Fibroblast of villous mesenchyme (primary cell): ENCODE data around the gene OGN. TPM values are rescaled to one million over a fixed set of nuclear protein-coding genes. Genes with fewer than 3 reads are reported as not detected.

ENCODE experiments used
- DNase-seq: peaks from one replicate; pipeline ENCODE4 v3.0.0-alpha.2; 2010; ENCODE audit warnings: low read depth
- H3K4me3 ChIP-seq: 2 replicates; pipeline ENCODE4 v1.5.1; 2011; ENCODE audit warnings: low read depth, mild to moderate bottlenecking, low read length
- total RNA-seq: library from RNA; depleted of rRNA; stranded (reverse); fragments of >200 nt; gene quantifications from 2 replicates; pipeline ENCODE4 v1.2.3, GENCODE V29; 2012
- TF ChIP-seq, protein P1 (sequence below): IDR thresholded peaks from 2 replicates; pipeline ENCODE4 v1.5.1; 2012; ENCODE audit warnings: low read depth, mild to moderate bottlenecking, low read length; ENCODE audit not compliant: insufficient read depth

Gene OGN
- total RNA-seq, 1 donor: not detected

DNA sequence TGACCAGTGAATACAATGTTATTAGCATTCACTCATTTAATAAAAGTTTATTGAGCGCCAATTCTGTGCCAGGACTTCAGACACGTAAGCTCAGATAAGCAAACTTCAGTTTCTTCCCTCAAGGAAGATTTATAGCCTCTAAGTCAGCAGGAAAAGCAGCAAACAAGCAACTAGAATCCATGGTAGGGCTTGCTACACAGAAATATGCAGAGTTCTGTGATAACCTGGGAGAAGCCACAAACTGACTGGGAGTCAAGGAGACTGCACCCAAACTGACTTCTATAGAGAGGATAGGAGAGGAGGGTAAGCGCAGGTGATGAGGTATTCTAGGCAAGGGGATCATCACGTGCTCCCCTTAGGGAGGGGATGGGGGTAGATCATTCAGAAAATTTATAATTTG lies 1.4 kb upstream of the OGN start:
- peak; percentile 28 for DNase-seq
- TF ChIP-seq, protein P1, sequence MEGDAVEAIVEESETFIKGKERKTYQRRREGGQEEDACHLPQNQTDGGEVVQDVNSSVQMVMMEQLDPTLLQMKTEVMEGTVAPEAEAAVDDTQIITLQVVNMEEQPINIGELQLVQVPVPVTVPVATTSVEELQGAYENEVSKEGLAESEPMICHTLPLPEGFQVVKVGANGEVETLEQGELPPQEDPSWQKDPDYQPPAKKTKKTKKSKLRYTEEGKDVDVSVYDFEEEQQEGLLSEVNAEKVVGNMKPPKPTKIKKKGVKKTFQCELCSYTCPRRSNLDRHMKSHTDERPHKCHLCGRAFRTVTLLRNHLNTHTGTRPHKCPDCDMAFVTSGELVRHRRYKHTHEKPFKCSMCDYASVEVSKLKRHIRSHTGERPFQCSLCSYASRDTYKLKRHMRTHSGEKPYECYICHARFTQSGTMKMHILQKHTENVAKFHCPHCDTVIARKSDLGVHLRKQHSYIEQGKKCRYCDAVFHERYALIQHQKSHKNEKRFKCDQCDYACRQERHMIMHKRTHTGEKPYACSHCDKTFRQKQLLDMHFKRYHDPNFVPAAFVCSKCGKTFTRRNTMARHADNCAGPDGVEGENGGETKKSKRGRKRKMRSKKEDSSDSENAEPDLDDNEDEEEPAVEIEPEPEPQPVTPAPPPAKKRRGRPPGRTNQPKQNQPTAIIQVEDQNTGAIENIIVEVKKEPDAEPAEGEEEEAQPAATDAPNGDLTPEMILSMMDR: no peak
- H3K4me3 ChIP-seq: no peak overlapping the region

DNA sequence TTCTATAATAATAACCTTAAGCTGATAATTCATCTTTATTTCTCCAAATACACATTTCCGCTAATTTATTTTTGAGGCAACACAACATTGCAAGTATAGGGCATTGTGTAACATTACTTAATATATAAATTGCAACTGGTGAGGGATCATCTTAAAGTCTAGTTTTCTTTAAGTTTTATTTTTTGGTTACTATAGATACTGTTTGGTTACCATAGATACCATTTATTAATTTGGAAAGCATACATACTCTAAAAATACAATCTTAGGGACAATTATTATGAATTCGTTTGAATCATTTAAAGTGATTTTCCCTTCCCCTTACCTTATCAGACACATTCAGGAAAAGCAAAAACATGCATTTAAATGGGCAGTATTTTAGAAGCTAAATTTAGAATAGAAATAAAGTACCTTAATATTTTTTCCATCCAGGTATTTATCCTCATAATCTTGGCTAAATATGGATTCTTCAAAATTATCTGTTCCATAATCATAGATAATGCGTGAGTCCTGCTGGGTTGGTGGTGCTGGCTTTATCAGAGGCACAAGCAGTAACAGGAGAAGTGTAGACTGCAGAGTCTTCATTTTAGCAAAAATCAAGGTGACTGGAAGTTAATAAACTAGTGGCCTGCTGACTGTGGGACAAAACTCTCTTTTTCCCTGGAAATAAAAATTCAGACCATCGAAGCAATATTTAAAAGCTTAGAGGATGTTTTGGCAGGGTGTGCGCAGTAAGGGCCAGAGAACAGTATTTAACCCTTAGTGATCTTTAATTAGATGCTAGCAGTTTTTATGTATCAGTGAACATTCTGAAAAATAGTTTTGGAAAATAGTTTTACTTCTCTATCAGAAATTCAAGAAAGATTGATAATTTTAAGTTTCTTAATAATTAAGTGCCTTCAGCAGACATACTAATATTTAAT lies 1.3 kb downstream of the OGN start:
- TF ChIP-seq, protein P1: no peak
- DNase-seq: no peak
- H3K4me3 ChIP-seq: no peak overlapping the region

DNA sequence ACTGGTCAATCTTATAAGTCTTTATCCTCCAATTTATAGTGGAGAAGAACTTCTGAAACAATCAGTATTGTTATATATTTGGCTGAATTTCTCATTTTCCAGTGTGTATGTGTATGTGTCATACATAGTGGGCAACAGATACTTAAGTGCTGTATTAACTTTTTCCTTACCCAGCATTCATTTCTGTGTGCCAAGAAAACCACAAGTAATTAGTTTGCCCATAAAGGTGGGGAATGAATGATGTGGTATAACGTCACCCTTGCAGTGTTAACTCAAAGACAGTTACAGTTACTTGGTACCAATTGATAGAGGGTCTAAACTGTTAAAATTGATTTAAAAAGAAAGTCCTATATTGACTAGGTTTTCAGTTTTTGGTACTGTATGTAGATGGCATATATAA lies 2.0 kb downstream of the OGN start:
- TF ChIP-seq, protein P1: no peak
- H3K4me3 ChIP-seq: no peak overlapping the region
- no peak for DNase-seq

DNA sequence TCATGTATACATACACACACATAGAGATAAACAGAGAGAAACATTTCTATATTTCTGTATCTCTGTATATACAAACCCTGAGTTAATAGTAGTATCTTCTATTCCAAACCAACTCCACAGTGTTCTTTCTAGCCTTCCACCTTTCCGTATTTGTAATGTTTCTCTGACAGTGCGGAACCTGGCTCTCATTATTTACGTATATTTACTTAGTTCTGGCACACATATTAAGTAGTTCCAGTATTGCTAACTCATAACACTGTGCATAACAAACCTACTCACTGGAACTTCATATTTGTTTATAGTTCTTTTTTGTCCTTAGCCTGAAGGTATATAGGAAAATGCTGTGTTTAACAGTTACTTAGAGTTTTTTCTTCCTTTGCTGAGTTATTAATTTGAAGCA lies 6.5 kb downstream of the OGN start:
- TF ChIP-seq, protein P1: no peak
- H3K4me3 ChIP-seq: no peak overlapping the region
- DNase-seq: no peak

DNA sequence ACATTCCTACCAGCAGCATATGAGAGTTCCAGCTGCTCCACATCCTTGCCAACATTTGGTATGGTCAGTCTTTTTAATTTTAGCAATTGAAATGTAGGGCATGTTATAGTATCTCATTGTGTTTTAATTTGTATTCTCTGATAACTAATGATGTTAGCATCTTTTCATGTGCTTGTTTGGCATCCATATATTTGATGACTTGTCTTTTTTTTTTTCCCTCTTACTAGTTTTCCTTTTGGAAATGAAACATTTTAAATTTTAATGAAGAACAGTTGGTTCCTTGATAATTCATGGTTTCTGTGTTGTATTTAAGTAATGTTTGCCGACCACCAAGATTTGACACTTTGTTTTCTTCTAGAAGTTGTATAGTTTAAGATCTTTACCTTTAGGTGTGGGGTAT lies 8.8 kb downstream of the OGN start:
- H3K4me3 ChIP-seq: no peak overlapping the region
- no peak for DNase-seq
- TF ChIP-seq, protein P1: no peak

DNA sequence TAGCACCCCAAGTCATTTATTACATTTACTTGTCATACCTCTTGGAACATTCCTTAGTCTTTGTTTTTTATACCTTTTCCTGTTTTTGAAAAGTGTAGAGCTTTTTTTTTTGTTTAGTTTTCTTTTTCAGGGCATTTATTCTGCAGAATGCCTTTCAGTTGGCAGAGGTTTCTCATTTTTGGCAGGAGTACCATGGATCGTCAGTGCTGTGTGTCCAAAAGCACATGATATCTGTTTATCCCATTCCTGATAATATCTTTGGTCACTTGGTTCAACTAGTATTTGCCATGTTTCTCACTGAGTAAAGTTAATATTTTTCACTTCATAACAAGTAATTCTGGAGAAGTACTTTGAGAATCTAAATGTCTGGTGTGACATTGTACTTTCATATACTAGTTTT lies 10.7 kb downstream of the OGN start:
- DNase-seq: peak; percentile 16
- no peak overlapping the region for H3K4me3 ChIP-seq
- TF ChIP-seq, protein P1: no peak
